Stimulated activated naive CD4-positive, alpha-beta T cell treated with Interleukin-2 at 50 U/mL for 16 hours (primary cell): ENCODE measurements around the gene HARS1.
"Not testable (repeated sequence)": the region's sequence is repeated elsewhere in the genome, so short reads cannot be mapped to it uniquely, and the experiment has no call there.

Experiments
- DNase-seq: peaks from one replicate; lab custom pipeline; 2025; lab: John Stamatoyannopoulos, UW

The HARS1 gene

DNA sequence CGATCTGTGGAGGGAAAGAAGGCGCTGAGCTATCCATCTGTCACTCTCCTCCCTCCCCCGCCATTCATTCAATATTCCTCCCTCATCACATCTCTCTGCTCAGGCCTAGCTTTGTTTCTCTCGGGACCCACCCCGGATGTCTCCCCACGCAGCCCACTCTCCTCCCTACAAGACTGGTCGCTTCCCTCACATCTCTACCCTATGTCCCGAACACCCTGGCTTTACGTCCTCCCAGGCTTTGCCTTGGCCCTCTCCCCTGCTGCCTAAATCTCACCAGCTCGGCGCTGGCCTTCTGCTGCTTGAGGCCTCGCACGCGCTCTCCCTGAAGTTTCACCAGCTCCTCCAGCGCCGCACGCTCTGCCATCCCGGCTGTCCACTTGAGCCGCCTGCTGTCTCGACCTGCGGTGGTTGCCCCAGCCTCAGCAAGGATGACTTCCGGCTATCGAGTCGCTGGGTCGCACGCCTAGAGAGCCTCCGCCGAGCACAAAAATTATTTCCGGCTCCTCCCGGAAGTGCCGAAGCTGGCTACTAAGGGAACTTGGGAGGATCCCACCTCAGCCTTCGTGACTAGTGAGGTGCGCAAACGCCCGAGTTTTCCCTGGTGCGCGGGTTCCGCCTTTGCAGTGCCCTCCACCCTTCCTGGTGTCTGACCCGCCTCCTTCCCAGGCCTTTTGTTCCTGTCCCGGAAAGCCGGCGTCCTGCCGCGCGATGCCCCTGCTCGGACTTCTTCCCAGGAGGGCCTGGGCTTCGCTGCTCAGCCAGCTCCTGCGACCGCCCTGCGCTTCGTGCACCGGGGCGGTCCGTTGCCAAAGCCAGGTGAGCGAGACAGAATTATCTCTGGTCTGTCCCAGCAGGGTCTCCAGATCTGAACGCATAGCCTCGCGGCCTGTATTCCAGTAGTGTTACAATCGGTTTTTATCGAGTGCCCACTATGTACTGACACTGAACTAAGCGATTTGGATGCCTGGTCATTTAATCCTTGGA, at the start of gene HARS1, which contains the start of gene HARS2:
HARS1 (minus strand) TSS at position 430 of the 984 bp plus-strand sequence; CDS start at position 364, 66 bp downstream.
HARS2 (plus strand) TSS at position 515 of the 984 bp plus-strand sequence; CDS start at position 709, 194 bp downstream.
- DNase-seq = peak; percentile 83

- no peak for DNase-seq
Observed at GRCh38 chr5:140737486-140737885, 46.3 kb upstream of the HARS1 start.

DNA sequence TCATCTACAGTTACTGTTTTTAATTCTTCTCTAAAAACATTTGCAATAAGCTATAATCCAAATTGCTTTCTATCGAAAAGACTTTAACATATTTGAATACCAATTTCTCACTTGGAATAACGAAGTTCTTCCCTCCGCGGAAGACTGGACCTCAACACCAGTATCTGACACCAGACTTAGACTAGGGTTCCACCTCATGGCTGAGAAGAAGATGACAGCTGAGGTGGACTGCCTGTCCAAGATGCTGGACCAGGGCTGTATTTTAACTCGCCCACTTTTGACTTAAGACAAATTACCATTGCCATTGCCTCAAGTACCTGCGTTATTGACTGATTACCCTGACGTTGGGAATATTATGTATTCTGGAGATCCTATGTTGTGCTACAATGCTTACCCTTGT, 43.2 kb upstream of the HARS1 start:
- DNase-seq = no peak

GRCh38 chr5:140733098-140733497, 41.9 kb upstream of the HARS1 start:
- DNase-seq = no peak

DNA sequence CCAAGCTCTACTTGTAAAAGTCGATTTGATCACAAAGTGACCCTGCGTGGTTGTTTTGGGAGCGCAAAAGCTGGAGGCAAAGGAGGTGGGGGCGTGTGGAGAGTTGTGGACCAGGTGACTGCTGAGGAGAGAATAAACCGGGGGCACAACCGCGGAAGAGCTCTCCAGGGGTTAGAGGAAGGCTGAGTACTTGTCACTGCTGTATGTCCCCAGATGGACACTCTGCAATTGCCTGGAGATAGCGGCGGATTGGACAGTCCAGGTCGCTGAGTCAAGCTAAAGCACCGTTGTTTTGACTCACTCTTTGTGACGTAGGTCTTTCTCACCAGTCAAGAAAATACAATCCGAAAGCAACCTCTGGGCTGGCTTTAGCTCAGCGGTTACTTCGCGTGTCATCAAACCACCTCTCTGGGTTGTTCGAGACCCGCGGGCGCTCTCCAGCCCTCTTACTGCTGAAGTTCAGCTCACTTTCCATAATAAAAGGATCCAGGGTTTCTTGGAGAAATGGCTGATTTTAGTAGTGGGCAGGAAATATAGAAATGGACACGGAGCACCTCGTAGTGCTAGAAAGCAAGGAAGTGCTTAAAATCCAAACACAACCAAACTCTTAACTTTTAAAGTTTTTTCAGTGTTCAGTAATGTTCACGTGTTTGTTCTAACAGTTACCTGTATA, 34.8 kb upstream of the HARS1 start:
- DNase-seq = peak; percentile 71

DNA sequence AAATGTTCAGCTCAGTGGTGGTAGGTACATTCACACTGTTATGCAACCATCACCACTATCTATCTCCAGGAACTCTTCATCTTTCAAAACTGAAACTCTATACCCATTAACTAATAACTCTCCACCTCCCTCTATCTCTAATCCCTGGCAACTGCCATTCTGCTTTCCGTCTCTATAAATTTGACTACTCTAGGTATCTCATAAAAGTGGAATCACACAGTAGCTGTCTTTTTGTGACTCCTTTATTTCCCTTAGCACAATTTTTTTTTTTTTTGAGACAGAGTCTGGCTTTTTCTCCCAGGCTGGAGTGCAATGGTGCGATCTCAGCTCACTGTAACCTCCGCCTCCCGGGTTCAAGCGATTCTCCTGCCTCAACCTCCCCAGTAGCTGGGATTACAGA, 30.2 kb upstream of the HARS1 start:
- DNase-seq = not testable (repeated sequence)

DNA sequence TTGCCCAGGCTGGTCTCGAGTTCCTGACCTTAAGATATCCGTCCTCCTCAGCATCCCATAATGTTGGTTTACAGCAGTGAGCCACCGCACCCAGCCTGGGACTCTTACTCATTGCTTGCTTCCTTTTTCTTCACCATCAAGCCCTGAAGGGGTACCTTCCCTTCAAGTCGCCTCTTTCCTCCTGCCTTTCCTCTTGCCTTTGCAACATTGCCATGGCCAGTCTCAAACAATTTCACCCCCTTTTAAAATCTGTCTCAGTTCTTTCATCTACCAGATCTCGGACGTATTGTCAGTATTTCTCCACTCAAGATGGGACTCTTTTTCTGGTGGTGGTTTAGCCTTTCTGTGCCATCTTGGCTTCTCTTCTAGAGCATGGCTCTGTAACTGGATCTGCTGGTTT, 29.6 kb upstream of the HARS1 start:
- not testable (repeated sequence) for DNase-seq

GRCh38 chr5:140718266-140718592, 27.1 kb upstream of the HARS1 start:
- DNase-seq = no peak

DNA sequence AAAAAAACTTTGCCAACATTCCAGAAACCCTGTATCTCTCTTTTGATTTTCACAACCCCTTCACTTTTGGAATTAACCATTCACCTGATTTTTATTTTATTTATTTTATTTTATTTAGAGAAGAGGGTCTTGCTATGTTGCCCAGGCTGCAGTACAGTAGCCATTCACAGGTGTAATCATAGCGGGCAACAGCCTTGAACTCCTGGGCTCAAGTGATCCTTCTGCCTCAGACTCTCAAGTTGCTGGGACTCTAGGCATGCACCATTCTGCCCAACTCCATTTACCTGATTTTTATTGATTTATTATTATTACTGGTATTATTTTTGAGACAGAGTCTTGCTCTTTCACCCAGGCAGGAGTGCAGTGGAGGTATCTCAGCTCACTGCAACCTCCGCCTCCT, 25.1 kb upstream of the HARS1 start:
- DNase-seq = not testable (repeated sequence)

DNA sequence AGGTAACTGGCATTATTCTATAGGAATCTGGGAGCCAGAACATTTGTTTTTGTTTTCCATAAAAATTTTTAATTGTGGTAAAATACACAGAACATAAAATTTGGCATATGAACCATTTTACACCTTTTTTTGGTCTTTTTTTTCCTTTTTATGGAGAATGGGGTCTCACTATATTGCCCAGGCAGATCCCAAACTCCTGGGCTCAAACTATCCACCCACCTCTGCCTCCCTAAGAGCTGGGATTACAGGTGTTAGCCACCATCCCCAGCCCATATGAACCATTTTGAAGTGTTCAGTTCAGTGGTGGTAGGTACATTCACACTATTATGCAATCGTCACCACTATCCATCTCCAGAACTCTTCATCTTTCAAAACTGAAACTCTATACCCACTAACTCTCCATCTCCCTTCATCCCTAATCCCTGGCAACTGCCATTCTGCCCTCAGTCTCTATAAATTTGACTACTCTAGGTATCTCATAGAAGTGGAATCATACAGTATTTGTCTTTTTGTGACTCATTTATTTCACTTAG, 22.5 kb upstream of the HARS1 start:
- DNase-seq = no peak

- no peak for DNase-seq
Observed at GRCh38 chr5:140711794-140712193, 20.6 kb upstream of the HARS1 start.

GRCh38 chr5:140710899-140711552, 19.9 kb upstream of the HARS1 start:
- DNase-seq = peak; percentile 77

DNA sequence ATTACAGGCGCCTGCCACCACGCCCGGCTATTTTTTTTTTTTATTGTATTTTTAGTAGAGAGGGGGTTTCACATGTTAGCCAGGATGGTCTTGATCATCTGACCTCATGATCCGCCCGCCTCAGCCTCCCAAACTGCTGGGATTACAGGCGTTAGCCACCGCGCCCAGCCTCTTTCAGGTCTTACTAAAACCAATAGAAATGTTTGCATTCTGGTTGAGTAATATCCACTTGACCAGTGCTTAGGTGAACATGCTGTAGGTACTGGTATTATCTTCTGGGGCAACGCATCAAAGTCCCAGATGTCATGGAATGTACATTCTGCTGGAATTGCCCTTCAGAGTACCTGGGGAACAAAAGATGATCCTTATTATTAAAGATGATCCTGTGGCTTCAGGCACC, 17.6 kb upstream of the HARS1 start:
- DNase-seq = not testable (repeated sequence)

GRCh38 chr5:140707812-140708211, 16.6 kb upstream of the HARS1 start:
- DNase-seq = no peak

- peak; percentile 94 for DNase-seq
Observed at GRCh38 chr5:140700177-140701144, 9.3 kb upstream of the HARS1 start, which contains the start of gene ZMAT2. Gene ZMAT2, plus strand, starts transcription at chr5:140700447. Its CDS starts 14 bp downstream, at chr5:140700461.

DNA sequence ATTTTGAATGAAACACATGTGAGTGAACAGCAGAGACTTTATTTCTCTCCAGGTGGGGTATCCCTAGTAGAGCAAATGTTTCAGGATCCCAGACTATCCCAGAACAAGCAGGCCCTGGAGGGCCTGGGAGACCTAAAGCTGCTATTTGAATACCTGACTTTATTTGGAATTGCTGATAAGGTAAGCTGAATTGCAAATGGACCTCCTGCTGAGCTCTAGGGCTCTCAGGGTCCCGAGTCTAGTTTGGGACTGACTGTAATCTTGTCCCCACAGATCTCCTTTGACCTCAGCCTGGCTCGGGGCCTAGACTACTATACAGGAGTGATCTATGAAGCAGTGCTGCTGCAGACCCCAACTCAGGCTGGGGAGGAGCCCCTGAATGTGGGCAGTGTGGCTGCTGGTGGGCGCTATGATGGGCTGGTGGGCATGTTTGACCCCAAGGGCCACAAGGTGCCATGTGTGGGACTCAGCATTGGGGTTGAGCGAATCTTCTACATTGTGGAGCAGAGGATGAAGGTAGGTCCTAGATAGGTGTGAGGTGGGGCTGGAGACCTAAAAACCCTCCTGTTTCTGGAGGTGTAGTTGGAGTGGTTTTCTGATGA, 5.8 kb upstream of the HARS1 start:
- no peak for DNase-seq

DNA sequence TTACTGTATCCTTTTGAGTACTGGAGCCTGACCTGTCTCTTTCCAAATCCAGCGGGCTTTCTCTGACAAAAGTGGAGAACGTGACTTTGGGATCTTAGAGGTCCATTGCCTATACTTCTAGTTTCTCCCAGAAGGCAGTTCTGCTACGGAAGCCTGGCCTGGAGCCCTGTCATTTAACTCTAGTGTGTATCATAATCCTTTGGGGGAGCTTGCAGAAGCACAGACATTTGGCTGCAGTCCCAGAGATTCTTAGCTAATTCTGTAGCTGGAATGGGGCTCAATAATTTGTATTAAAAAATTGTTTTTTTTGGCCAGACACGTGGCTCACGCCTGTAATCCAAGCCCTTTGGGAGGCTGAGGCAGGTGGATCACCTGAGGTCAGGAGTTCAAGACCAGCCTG, 3.1 kb upstream of the HARS1 start:
- no peak for DNase-seq

DNA sequence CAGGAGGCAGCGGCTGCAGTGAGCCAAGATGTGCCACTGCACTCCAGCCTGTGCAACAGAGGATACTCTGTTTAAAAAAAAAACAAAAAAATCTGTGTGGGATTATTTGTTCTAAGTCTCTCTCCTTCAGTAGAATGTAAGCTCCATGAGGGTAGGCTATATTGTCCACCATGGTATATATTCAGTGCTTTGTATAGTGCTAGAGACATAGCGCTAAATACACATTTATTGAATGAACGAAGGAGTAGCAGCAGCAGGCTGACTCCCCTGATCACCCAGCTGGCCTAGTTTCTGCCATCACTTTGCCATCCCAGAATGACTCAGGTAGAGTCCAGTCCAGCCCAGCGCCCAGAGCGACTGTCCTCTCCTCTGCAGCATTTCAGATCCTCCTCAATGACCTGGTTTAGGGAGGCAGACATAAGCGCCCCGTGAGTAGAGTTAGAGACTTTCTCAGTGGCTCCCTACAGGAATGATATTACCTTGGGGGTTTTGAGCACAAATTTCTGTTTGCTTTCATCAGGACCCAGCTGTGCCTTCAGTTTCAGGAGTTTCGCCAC, 716 bp downstream of the HARS1 start:
- DNase-seq = no peak

DNA sequence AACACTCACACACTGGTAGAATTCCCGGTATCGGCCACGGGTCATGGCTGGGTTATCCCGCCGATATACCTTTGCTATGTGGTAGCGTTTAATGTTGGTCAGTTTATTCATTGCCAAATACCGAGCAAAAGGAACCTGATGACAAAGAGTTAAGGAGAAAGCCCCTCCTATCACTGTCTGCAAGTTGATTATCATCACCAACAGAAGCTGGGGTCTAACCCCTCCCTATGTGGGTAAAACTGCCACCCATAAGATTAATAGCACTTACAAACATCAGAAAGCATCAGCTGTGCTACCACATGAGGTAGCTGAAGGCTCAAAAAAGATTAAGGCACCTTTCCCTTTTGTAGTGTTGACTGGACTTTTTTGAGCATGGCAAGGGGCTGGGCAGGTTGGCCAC, 12.2 kb downstream of the HARS1 start:
- no peak for DNase-seq

- no peak for DNase-seq
Observed at GRCh38 chr5:140677947-140678346, 13.2 kb downstream of the HARS1 start.
